ENCODE measurements around the gene C2CD4B. TPM values are rescaled to one million over a fixed set of nuclear protein-coding genes. Genes with fewer than 3 reads are reported as not detected.

Gene C2CD4B
- total RNA-seq, 1 experiment from 2014 or later, result 0.50 TPM

- BruUV-seq (replicated peaks), result no TSS peak
- intact Hi-C loops (cut with micrococcal nuclease; ENCODE audit: unreplicated experiment), result loop anchor here (1.0 to 2.0 kb wide), 2 partner anchors 129 to 182 kb away; no protein-coding TSS in a partner anchor
- Mint-ChIP-seq H3K36me3 (ENCODE audit: insufficient read depth, unreplicated experiment) (no peaks in the 10 kb centered on the region), H3K27me3 (ENCODE audit: insufficient read depth, unreplicated experiment) (peaks cover 5% of the 10 kb centered on the region), H3K4me3 (ENCODE audit: unreplicated experiment) (no peak overlapping the region), H3K4me1 (ENCODE audit: low read depth, unreplicated experiment) (peaks cover 12% of the 10 kb centered on the region), H3K27ac (ENCODE audit: unreplicated experiment) (no peak overlapping the region), H3K9me3 (ENCODE audit: unreplicated experiment) (no peaks in the 10 kb centered on the region)
- no peak for TF ChIP-seq CTCF (IDR thresholded peaks at IDR 0.05; ENCODE audit: insufficient read depth in 1 of 2, low read depth in 1 of 2, low read length in 1 of 2, severe bottlenecking in 1 of 2, unreplicated experiment in 1 of 2)
- Histone ChIP-seq H3K4me1 (peaks cover 6% of the 10 kb centered on the region; the same call in 1 of the 2 replicates), H3K27me3 (replicated peaks; ENCODE audit: control insufficient read depth, insufficient read depth, low read length) (no peaks in the 10 kb centered on the region), H3K9me3 (no peaks in the 10 kb centered on the region), H3K4me3 (ENCODE audit: low read depth, low read length) (no peak overlapping the region), H3K36me3 (ENCODE audit: control insufficient read depth, insufficient read depth, low read length) (no peaks in the 10 kb centered on the region)
- CTCF ChIA-PET, result interaction anchor here (1.1 to 2.1 kb wide), 5 partner anchors 17 to 182 kb away, joined by 4 to 8 read pairs (median 5); no protein-coding TSS in a partner anchor
- POLR2A ChIA-PET, result no interaction called here
- DNase-seq, result no peak
Observed at GRCh38 chr15:62124973-62125303, 40.1 kb downstream of the C2CD4B start.

- Histone ChIP-seq H3K4me3 (ENCODE audit: low read depth, low read length) (no peak overlapping the region), H3K36me3 (ENCODE audit: control insufficient read depth, insufficient read depth, low read length) (no peaks in the 10 kb centered on the region), H3K9me3 (no peaks in the 10 kb centered on the region), H3K27me3 (replicated peaks; ENCODE audit: control insufficient read depth, insufficient read depth, low read length) (no peaks in the 10 kb centered on the region), H3K4me1 (peaks cover 6% of the 10 kb centered on the region; the same call in 1 of the 2 replicates)
- Mint-ChIP-seq H3K4me3 (ENCODE audit: unreplicated experiment) (no peak overlapping the region), H3K27ac (ENCODE audit: unreplicated experiment) (no peak overlapping the region), H3K4me1 (ENCODE audit: low read depth, unreplicated experiment) (peaks cover 13% of the 10 kb centered on the region), H3K9me3 (ENCODE audit: unreplicated experiment) (no peaks in the 10 kb centered on the region), H3K27me3 (ENCODE audit: insufficient read depth, unreplicated experiment) (peaks cover 1% of the 10 kb centered on the region), H3K36me3 (ENCODE audit: insufficient read depth, unreplicated experiment) (no peaks in the 10 kb centered on the region)
- no peak for TF ChIP-seq CTCF (IDR thresholded peaks at IDR 0.05; ENCODE audit: insufficient read depth in 1 of 2, low read depth in 1 of 2, low read length in 1 of 2, severe bottlenecking in 1 of 2, unreplicated experiment in 1 of 2)
- no peak for DNase-seq
- intact Hi-C loops (cut with micrococcal nuclease; ENCODE audit: unreplicated experiment), result loop anchor here (2.0 kb wide), 1 partner anchor 182 kb away; no protein-coding TSS in a partner anchor
- ChIA-PET CTCF (interaction anchor here (2.1 kb wide), 1 partner anchor 128 kb away, joined by 4 read pairs; no protein-coding TSS in a partner anchor), POLR2A (no interaction called here)
- no TSS peak for BruUV-seq (replicated peaks)
Observed at GRCh38 chr15:62124176-62124972, 40.7 kb downstream of the C2CD4B start.

DNA sequence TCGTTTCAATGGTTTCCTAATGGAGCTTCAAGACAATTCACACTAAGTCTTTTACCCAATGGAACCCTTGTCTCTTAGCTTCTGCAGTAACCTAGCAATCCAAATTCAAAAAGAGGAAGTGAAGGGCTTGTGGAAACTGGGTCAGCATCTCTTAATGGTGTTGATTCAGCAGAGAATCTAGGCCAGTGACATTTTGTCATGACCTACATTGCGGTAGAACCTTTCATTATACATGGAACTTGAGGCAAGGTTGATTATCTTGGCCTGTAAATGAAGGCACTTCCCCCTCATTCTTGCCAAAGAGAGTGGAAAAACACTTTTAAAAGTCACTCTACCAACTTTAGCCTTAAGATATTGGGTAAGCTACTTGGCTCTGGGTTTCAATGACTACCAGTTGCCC is 42.8 kb downstream of the C2CD4B start:
- POLR2A ChIA-PET, result no interaction called here

More for the DNA sequence above, 42.8 kb downstream of the C2CD4B start:
- no peak overlapping the region for H3K27ac Mint-ChIP-seq (ENCODE audit: unreplicated experiment)
- no peak for DNase-seq
- Histone ChIP-seq H3K4me1 (peaks cover 6% of the 10 kb centered on the region; the same call in 1 of the 2 replicates), H3K36me3 (ENCODE audit: control insufficient read depth, insufficient read depth, low read length) (no peaks in the 10 kb centered on the region), H3K27me3 (replicated peaks; ENCODE audit: control insufficient read depth, insufficient read depth, low read length) (no peaks in the 10 kb centered on the region), H3K4me3 (ENCODE audit: low read depth, low read length) (no peak overlapping the region), H3K9me3 (no peaks in the 10 kb centered on the region)
- H3K4me1 Mint-ChIP-seq (ENCODE audit: low read depth, unreplicated experiment), result peaks cover 18% of the 10 kb centered on the region
- no peak for TF ChIP-seq CTCF (IDR thresholded peaks at IDR 0.05; ENCODE audit: insufficient read depth in 1 of 2, low read depth in 1 of 2, low read length in 1 of 2, severe bottlenecking in 1 of 2, unreplicated experiment in 1 of 2)
- CTCF ChIA-PET, result no interaction called here
- intact Hi-C loops (cut with micrococcal nuclease; ENCODE audit: unreplicated experiment), result no loop called here
- no peak overlapping the region for H3K4me3 Mint-ChIP-seq (ENCODE audit: unreplicated experiment)
- BruUV-seq (replicated peaks), result no TSS peak
- no peaks in the 10 kb centered on the region for H3K27me3 Mint-ChIP-seq (ENCODE audit: insufficient read depth, unreplicated experiment)
- H3K36me3 Mint-ChIP-seq (ENCODE audit: insufficient read depth, unreplicated experiment), result no peaks in the 10 kb centered on the region
- H3K9me3 Mint-ChIP-seq (ENCODE audit: unreplicated experiment), result no peaks in the 10 kb centered on the region

Data from Caco-2 (cell line).